ENCODE measurements around the gene TRAF2. TPM values are rescaled to one million over a fixed set of nuclear protein-coding genes. Genes with fewer than 3 reads are reported as not detected.

Gene TRAF2
- total and polyA plus RNA-seq, 2 of the 13 experiments (the other 11 are each of a cell fraction or from before 2014, with no cell fraction given) = 12.4 to 13.6 TPM

- TF ChIP-seq, protein P1, sequence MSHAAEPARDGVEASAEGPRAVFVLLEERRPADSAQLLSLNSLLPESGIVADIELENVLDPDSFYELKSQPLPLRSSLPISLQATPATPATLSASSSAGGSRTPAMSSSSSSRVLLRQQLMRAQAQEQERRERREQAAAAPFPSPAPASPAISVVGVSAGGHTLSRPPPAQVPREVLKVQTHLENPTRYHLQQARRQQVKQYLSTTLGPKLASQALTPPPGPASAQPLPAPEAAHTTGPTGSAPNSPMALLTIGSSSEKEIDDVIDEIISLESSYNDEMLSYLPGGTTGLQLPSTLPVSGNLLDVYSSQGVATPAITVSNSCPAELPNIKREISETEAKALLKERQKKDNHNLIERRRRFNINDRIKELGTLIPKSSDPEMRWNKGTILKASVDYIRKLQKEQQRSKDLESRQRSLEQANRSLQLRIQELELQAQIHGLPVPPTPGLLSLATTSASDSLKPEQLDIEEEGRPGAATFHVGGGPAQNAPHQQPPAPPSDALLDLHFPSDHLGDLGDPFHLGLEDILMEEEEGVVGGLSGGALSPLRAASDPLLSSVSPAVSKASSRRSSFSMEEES (CRISPR knock-in tag; IDR thresholded peaks at IDR 0.05) = no peak
- no peak for TF ChIP-seq MAX (IDR thresholded peaks at IDR 0.05)
- TF ChIP-seq ZNF30 (CRISPR knock-in tag; IDR thresholded peaks at IDR 0.05) = no peak
- TF ChIP-seq KDM5A (IDR thresholded peaks at IDR 0.05; ENCODE audit: borderline replicate concordance, low read length) = no peak
- TF ChIP-seq ZNF275 (CRISPR knock-in tag; IDR thresholded peaks at IDR 0.05; ENCODE audit: borderline replicate concordance) = no peak
- TF ChIP-seq MXD4 (CRISPR knock-in tag; IDR thresholded peaks at IDR 0.05) = no peak
- TF ChIP-seq CEBPB (IDR thresholded peaks at IDR 0.05; ENCODE audit: borderline replicate concordance, low read depth, low read length) = no peak
- no peak for TF ChIP-seq TCF7L2 (IDR thresholded peaks at IDR 0.05; ENCODE audit: low read depth, low read length)
- TF ChIP-seq ZKSCAN8 (CRISPR knock-in tag; IDR thresholded peaks at IDR 0.05; ENCODE audit: borderline replicate concordance) = no peak
- TF ChIP-seq ZNF253 (CRISPR knock-in tag; IDR thresholded peaks at IDR 0.05; ENCODE audit: borderline replicate concordance) = 0 out of 2 replicates have a peak, but pooled peaks have one; percentile 24
- TF ChIP-seq FOSL1 (CRISPR knock-in tag; IDR thresholded peaks at IDR 0.05; ENCODE audit: borderline replicate concordance) = no peak
- TF ChIP-seq ZNF256 (CRISPR knock-in tag; conservative IDR thresholded peaks at IDR 0.05) = no peak
- TF ChIP-seq, protein P2, sequence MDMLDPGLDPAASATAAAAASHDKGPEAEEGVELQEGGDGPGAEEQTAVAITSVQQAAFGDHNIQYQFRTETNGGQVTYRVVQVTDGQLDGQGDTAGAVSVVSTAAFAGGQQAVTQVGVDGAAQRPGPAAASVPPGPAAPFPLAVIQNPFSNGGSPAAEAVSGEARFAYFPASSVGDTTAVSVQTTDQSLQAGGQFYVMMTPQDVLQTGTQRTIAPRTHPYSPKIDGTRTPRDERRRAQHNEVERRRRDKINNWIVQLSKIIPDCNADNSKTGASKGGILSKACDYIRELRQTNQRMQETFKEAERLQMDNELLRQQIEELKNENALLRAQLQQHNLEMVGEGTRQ (IDR thresholded peaks at IDR 0.05; ENCODE audit: low read depth, low read length) = no peak
- TF ChIP-seq, protein P2 (CRISPR knock-in tag; IDR thresholded peaks at IDR 0.05; ENCODE audit: borderline replicate concordance) = no peak
- no peak for TF ChIP-seq ZNF205 (CRISPR knock-in tag; IDR thresholded peaks at IDR 0.05)
- no peak for TF ChIP-seq ZNF704 (CRISPR knock-in tag; IDR thresholded peaks at IDR 0.05; ENCODE audit: borderline replicate concordance)
- no peak for TF ChIP-seq YEATS2 (CRISPR knock-in tag; IDR thresholded peaks at IDR 0.05; ENCODE audit: borderline replicate concordance)
- no peak for TF ChIP-seq ZNF891 (CRISPR knock-in tag; IDR thresholded peaks at IDR 0.05)
- TF ChIP-seq, protein P3, sequence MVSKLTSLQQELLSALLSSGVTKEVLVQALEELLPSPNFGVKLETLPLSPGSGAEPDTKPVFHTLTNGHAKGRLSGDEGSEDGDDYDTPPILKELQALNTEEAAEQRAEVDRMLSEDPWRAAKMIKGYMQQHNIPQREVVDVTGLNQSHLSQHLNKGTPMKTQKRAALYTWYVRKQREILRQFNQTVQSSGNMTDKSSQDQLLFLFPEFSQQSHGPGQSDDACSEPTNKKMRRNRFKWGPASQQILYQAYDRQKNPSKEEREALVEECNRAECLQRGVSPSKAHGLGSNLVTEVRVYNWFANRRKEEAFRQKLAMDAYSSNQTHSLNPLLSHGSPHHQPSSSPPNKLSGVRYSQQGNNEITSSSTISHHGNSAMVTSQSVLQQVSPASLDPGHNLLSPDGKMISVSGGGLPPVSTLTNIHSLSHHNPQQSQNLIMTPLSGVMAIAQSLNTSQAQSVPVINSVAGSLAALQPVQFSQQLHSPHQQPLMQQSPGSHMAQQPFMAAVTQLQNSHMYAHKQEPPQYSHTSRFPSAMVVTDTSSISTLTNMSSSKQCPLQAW (CRISPR knock-in tag; IDR thresholded peaks at IDR 0.05) = no peak
- TF ChIP-seq MIXL1 (CRISPR knock-in tag; IDR thresholded peaks at IDR 0.05) = no peak
- TF ChIP-seq ZNF660 (CRISPR knock-in tag; IDR thresholded peaks at IDR 0.05; ENCODE audit: borderline replicate concordance, low read depth) = no peak
These were observed 39.1 kb upstream of the TRAF2 start (continued) for GRCh38 chr9:136847088-136847825.
